KMS-11 (cell line): ENCODE data around the gene SBK1.

ENCODE experiments used
- H2AFZ ChIP-seq: fragments of 200-600 bp; sonication (generic); 2 replicates; pipeline ENCODE4 v1.6.1; 2016; ENCODE audit warnings: antibody characterized with exemption, mixed run types, low read depth
- H3K27ac ChIP-seq: fragments of 200-600 bp; sonication (generic); 2 replicates; pipeline ENCODE4 v1.6.1; 2016; ENCODE audit warnings: mild to moderate bottlenecking, mixed run types
- H3K27me3 ChIP-seq: fragments of 200-600 bp; sonication (generic); 2 replicates; pipeline ENCODE4 v1.6.1; 2017; ENCODE audit warnings: mild to moderate bottlenecking, low read depth, mixed run types, moderate library complexity; ENCODE audit not compliant: insufficient read depth
- H3K36me3 ChIP-seq: fragments of 200-600 bp; sonication (generic); 2 replicates; pipeline ENCODE4 v1.6.1; 2017; ENCODE audit warnings: mild to moderate bottlenecking, mixed run types; ENCODE audit not compliant: insufficient read depth
- H3K4me1 ChIP-seq: fragments of 200-600 bp; sonication (generic); 2 replicates; pipeline ENCODE4 v1.6.1; 2016; ENCODE audit warnings: mild to moderate bottlenecking, low read depth, mixed run types; ENCODE audit not compliant: poor library complexity, severe bottlenecking
- H3K4me2 ChIP-seq: fragments of 200-600 bp; sonication (generic); 2 replicates; pipeline ENCODE4 v1.7.0; 2016; ENCODE audit warnings: mild to moderate bottlenecking, mixed run types
- H3K4me3 ChIP-seq: fragments of 200-600 bp; sonication (generic); IDR thresholded peaks from 2 replicates; pipeline ENCODE4 v1.6.1; 2017; ENCODE audit warnings: low read depth, low read length, mixed read lengths; ENCODE audit not compliant: insufficient read depth
- H3K79me2 ChIP-seq: fragments of 200-600 bp; sonication (generic); 2 replicates; pipeline ENCODE4 v1.6.1; 2016; ENCODE audit warnings: low read depth, mixed run types; ENCODE audit not compliant: insufficient read depth
- H3K9ac ChIP-seq: fragments of 200-600 bp; sonication (generic); 2 replicates; pipeline ENCODE4 v1.6.1; 2016; ENCODE audit warnings: mild to moderate bottlenecking, mixed run types
- H4K20me1 ChIP-seq: fragments of 200-600 bp; sonication (generic); 2 replicates; pipeline ENCODE4 v1.6.1; 2016; ENCODE audit warnings: mild to moderate bottlenecking, mixed run types; ENCODE audit not compliant: insufficient read depth
- CTCF ChIP-seq: fragments of 200-600 bp; sonication (generic); conservative IDR thresholded peaks from 2 replicates; pipeline ENCODE4 v1.6.1; 2017; ENCODE audit warnings: low read depth, mild to moderate bottlenecking, antibody characterized with exemption, low read length, moderate library complexity, mixed read lengths

SBK1 gene

GRCh38 chr16:28311413-28311812, 19.1 kb downstream of the SBK1 start:
- Histone ChIP-seq H2AFZ (no peak overlapping the region), H3K4me2 (no peak overlapping the region), H3K27me3 (peaks cover 70% of the 10 kb centered on the region), H3K27ac (no peak overlapping the region), H3K36me3 (no peaks in the 10 kb centered on the region), H3K79me2 (no peaks in the 10 kb centered on the region), H4K20me1 (no peaks in the 10 kb centered on the region), H3K4me3 (no peak overlapping the region), H3K4me1 (no peaks in the 10 kb centered on the region), H3K9ac (no peak overlapping the region)
- TF ChIP-seq CTCF, result no peak

- H3K4me1 ChIP-seq, result peaks cover 3% of the 10 kb centered on the region
- H3K4me2 ChIP-seq, result no peak overlapping the region
- no peaks in the 10 kb centered on the region for H4K20me1 ChIP-seq
- H3K27me3 ChIP-seq, result peaks cover 64% of the 10 kb centered on the region
- no peak overlapping the region for H3K9ac ChIP-seq
- TF ChIP-seq CTCF, result no peak
- H3K79me2 ChIP-seq, result no peaks in the 10 kb centered on the region
- no peak overlapping the region for H2AFZ ChIP-seq
- H3K36me3 ChIP-seq, result no peaks in the 10 kb centered on the region
- H3K27ac ChIP-seq, result no peak overlapping the region
- no peak overlapping the region for H3K4me3 ChIP-seq
Observed at GRCh38 chr16:28311913-28312312, 19.6 kb downstream of the SBK1 start.

- no peak for TF ChIP-seq CTCF
- Histone ChIP-seq H3K4me3 (no peak overlapping the region), H3K36me3 (no peaks in the 10 kb centered on the region), H3K27ac (no peak overlapping the region), H2AFZ (no peak overlapping the region), H3K4me2 (no peak overlapping the region), H3K79me2 (no peaks in the 10 kb centered on the region), H4K20me1 (no peaks in the 10 kb centered on the region), H3K27me3 (peaks cover 60% of the 10 kb centered on the region), H3K4me1 (peaks cover 7% of the 10 kb centered on the region), H3K9ac (no peak overlapping the region)
Observed at GRCh38 chr16:28312327-28312726, 20.0 kb downstream of the SBK1 start.

- Histone ChIP-seq H3K79me2 (no peaks in the 10 kb centered on the region), H3K4me2 (no peak overlapping the region), H3K27ac (no peak overlapping the region), H3K4me1 (peaks cover 8% of the 10 kb centered on the region), H2AFZ (no peak overlapping the region), H3K4me3 (no peak overlapping the region), H3K9ac (no peak overlapping the region), H3K27me3 (peaks cover 49% of the 10 kb centered on the region), H4K20me1 (no peaks in the 10 kb centered on the region), H3K36me3 (no peaks in the 10 kb centered on the region)
- no peak for TF ChIP-seq CTCF
Observed at GRCh38 chr16:28313587-28313986, 21.3 kb downstream of the SBK1 start.
